ENCODE results near the gene FCHSD2.

GRCh38 chr11:73185680-73186293, 43.7 kb upstream of the FCHSD2 start:
- TF ChIP-seq CTCF (IDR thresholded peaks at IDR 0.05) (no peak), POLR2A (IDR thresholded peaks at IDR 0.05) (no peak), POLR2AphosphoS5 (IDR thresholded peaks at IDR 0.05) (no peak)

Measured in gastroesophageal sphincter (tissue), 3 donors.